ENCODE results near the gene PCP4L1. TPM values are rescaled to one million over a fixed set of nuclear protein-coding genes. Genes with fewer than 3 reads are reported as not detected.

Gene PCP4L1
- total RNA-seq (ENCODE audit: low replicate concordance): not detected in 2 replicates

DNA sequence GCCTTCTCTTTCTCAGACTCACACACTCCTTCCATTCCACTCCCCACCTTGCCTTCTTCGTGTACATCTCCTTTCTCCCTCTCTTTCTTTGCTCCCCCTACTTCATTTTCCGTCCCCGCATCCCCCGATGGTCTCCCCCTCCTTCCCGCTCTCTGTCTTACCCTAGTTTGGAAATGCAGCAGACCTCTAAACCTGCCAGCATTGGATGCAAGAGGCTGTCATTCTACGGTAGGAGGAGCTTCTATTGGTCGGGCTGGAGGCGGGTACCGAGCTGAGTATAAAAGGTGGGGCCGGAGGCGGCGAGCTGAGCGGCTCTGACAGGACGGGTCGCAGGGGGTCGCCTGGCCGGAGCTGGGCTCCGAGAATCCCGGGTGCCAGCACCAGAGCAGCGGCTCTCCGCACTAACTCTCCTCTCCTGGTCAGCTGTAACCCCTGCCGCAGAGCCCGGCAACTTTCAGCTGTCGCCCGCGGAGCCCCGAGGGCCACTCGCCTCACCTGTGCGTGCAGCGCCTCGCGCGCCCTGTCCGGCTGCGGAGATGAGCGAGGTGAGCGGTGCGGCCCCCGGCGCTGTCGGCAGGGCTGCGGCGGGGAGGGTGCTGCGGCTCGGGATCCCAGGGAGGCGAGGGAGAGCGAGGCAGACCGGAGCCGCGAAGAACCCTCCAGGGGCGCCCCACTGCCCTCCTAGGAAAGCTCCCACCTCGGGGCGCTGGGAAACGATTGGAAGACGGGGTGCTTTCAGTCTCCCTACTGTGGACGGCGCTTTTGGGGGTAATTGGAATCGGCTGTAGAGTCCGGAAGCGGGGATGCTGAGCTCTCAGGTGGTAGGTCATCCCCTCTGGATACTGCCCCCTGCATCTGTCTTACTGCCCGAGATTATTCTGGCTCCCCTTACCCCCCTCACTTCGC, at the start of gene PCP4L1:
Gene PCP4L1, plus strand, starts transcription at position 307 of the 906 bp plus-strand sequence. Its CDS starts 230 bp downstream, at position 537.
- TF ChIP-seq, protein P1, sequence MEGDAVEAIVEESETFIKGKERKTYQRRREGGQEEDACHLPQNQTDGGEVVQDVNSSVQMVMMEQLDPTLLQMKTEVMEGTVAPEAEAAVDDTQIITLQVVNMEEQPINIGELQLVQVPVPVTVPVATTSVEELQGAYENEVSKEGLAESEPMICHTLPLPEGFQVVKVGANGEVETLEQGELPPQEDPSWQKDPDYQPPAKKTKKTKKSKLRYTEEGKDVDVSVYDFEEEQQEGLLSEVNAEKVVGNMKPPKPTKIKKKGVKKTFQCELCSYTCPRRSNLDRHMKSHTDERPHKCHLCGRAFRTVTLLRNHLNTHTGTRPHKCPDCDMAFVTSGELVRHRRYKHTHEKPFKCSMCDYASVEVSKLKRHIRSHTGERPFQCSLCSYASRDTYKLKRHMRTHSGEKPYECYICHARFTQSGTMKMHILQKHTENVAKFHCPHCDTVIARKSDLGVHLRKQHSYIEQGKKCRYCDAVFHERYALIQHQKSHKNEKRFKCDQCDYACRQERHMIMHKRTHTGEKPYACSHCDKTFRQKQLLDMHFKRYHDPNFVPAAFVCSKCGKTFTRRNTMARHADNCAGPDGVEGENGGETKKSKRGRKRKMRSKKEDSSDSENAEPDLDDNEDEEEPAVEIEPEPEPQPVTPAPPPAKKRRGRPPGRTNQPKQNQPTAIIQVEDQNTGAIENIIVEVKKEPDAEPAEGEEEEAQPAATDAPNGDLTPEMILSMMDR (IDR thresholded peaks at IDR 0.05; ENCODE audit: insufficient read depth, low read length): no peak
- DNase-seq (ENCODE audit: low read depth): peak; percentile 42
- H3K4me3 ChIP-seq (ENCODE audit: low read depth, low read length): peak within 1 kb of the TSS; percentile 40

DNA sequence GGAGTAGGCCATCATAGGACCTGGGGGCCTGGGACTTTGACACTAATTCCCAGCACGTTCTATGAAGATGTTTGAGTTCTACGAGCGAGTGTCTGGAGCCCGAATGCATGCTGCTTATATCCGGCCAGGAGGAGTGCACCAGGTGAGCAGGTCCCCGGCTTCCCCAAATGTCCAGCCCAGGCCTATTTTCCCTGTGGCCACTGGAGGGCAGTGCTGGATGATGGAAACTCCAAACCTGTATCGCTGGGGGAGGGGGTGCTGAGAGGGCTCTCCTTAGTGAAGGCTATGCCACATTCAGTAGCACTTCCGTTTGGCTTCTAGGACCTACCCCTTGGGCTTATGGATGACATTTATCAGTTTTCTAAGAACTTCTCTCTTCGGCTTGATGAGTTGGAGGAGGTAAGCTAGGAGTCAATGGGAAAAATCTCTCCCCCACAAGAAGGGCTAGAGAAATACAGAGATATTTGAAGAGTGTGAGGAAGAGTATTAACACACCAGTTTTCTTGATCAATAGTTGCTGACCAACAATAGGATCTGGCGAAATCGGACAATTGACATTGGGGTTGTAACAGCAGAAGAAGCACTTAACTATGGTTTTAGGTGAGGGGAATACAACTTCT, 48.6 kb upstream of the PCP4L1 start:
- TF ChIP-seq, protein P1 (IDR thresholded peaks at IDR 0.05; ENCODE audit: insufficient read depth, low read length): peak; percentile 94
- DNase-seq (ENCODE audit: low read depth): peak; percentile 68
- no peak overlapping the region for H3K4me3 ChIP-seq (ENCODE audit: low read depth, low read length)

- no peak overlapping the region for H3K4me3 ChIP-seq (ENCODE audit: low read depth, low read length)
- TF ChIP-seq, protein P1 (IDR thresholded peaks at IDR 0.05; ENCODE audit: insufficient read depth, low read length): no peak
- DNase-seq (ENCODE audit: low read depth): no peak
Measured at GRCh38 chr1:161214369-161214768, 44.2 kb upstream of the PCP4L1 start.

DNA sequence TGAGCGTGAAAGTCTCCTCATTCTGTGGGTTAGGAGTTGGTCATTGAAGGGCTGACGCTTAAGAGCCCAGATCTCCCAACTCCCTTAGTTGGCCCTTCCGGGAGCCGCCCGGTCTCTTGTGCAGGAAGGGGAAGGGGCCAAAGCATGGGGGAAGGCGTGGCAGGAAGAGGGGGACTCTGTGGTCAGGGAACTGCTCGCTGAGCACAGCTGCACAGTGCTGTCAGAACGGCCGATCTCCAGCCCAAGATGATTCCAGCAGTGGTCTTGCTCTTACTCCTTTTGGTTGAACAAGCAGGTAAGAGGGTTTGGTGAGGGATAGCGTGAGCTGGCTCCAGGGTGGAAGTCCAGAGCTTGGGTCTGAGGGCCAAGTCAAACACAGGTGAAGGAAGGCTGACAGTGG, 43.5 kb upstream of the PCP4L1 start, which contains the start of gene FCER1G:
Gene FCER1G, plus strand, starts transcription at position 220 of the 400 bp plus-strand sequence. Its CDS starts 27 bp downstream, at position 247.
- H3K4me3 ChIP-seq (ENCODE audit: low read depth, low read length): no peak within 1 kb of the TSS
- TF ChIP-seq, protein P1 (IDR thresholded peaks at IDR 0.05; ENCODE audit: insufficient read depth, low read length): no peak
- DNase-seq (ENCODE audit: low read depth): no peak

GRCh38 chr1:161216945-161217712, 41.4 kb upstream of the PCP4L1 start:
- no peak overlapping the region for H3K4me3 ChIP-seq (ENCODE audit: low read depth, low read length)
- TF ChIP-seq, protein P1 (IDR thresholded peaks at IDR 0.05; ENCODE audit: insufficient read depth, low read length): no peak
- peak; percentile 71 for DNase-seq (ENCODE audit: low read depth)

DNA sequence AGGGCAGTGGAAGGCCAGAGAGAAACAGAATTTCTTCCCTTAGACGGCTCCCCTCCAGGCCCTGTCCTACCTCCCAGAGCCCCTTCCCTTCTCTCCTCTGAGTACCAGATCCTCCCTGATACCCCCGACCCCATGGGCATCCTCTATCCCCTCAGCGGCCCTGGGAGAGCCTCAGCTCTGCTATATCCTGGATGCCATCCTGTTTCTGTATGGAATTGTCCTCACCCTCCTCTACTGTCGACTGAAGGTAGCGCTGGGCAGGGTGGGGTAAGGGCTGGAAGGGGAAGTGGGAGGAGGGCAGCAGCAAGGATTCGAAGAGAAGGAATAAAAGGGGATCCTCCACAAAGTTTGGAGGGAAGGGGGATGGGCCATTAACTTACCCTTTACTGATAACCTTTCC, 40.7 kb upstream of the PCP4L1 start:
- TF ChIP-seq, protein P1 (IDR thresholded peaks at IDR 0.05; ENCODE audit: insufficient read depth, low read length): no peak
- H3K4me3 ChIP-seq (ENCODE audit: low read depth, low read length): no peak overlapping the region
- DNase-seq (ENCODE audit: low read depth): no peak

All from fibroblast of the aortic adventitia (primary cell).